GM19099 (cell line): ENCODE data around the gene ACP5.

Experiments used
- POLR2A ChIP-seq: IDR thresholded peaks from 3 replicates; pipeline ENCODE4 v1.6.1; 2011; ENCODE audit warnings: low read depth; ENCODE audit not compliant: insufficient read length; ENCODE audit errors: extremely low read depth

Gene ACP5

DNA sequence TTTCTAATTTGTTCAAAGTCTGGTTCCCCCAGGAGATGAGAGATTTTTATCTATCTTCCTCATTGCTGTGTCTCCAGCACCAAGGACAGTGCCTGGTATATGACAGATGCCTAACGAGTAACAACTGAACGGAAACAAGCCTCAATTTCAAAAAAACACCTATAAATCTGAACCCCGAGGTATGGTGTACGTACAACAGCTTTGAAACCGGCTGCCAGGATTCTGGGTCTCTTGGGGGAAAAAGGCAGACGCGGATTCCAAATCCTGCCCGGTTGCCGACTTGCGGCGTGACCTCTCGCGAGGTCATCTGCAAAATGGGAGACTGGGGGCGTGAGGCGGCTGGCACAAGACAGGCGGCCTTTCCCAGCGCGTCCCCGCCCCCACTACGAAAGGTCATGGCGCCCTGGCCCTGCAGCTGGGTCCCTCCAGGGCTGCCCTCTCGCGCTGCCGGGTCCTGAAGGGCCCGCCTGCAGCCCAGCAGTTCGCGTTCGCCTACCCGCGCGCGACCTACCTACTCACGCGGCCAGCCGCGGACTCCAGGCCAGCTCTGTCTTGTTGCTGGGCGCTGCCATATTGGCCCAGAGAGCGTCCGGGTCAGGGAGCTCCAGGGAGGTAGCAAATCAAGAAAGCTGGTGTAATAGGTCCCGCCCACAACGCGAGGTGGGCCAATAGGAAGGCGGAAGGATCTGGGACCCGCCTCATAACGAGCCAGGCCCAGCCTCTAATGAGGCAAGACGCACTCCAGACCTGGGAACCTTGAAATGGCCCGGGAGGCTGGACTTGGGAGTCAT, 48.7 kb downstream of the ACP5 start, which contains the start of gene ECSIT:
Gene ECSIT, minus strand, starts transcription at position 584 of the 791 bp plus-strand sequence. CDS start 9,964 bp downstream, outside the sequence.
- peak; percentile 72 for TF ChIP-seq POLR2A
